Gastrocnemius medialis (tissue), 4 donors: ENCODE measurements around the gene RABGAP1L.

ENCODE experiments used
- CTCF ChIP-seq, 5 experiments: fragments of 450-650 bp in 3 of 5; fragments of 200-600 bp in 2 of 5; sonication (generic) in 2 of 5; IDR thresholded peaks in 4 of 5; conservative IDR thresholded peaks in 1 of 5; 1 replicate in 4 of 5; 2 replicates in 1 of 5; pipeline ENCODE4 v1.5.1; 2016 to 2019; ENCODE audit warnings: antibody characterized with exemption in 5 of 5, mild to moderate bottlenecking in 3 of 5, moderate library complexity in 3 of 5
- POLR2A ChIP-seq, 2 donors: fragments of 450-650 bp; IDR thresholded peaks; one replicate each; pipeline ENCODE4 v1.6.1; 2017; ENCODE audit warnings: antibody characterized with exemption in 2 of 2, mild to moderate bottlenecking in 2 of 2, moderate library complexity in 2 of 2

- TF ChIP-seq POLR2A (IDR thresholded peaks at IDR 0.05) (no peak), CTCF (IDR thresholded peaks at IDR 0.05 in 4 of 5, conservative IDR thresholded peaks at IDR 0.05 in 1 of 5) (no peak)
Observed at GRCh38 chr1:174643206-174643605, 483.9 kb downstream of the RABGAP1L start.
